ENCODE data around the gene DUS2. TPM values are rescaled to one million over a fixed set of nuclear protein-coding genes. Genes with fewer than 3 reads are reported as not detected.

Gene DUS2
- total and polyA plus RNA-seq, 2 of the 8 experiments (the other 6 are each of a cell fraction or from before 2014, with no cell fraction given) = 17.2 to 27.0 TPM

DNA sequence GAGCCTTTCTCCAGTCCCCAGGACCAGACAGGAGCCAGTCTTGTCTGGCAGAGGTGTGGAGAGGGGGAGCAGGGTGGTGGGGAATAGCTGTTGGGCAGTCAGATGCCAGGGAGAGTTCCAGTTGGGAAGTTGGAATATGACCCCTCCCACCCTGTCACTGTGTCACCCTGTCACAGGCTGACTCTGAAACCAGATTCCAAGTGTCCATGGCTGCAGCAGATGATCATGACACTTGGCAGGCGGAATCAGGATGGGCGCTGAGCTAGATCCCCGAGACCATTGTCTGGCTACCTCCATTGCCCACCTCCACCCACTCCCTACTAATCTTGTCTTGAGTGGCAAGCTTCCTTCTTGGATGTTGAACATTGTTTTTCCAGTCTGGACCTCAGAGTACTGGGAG lies 52.9 kb downstream of the DUS2 start (continued):
- no peak for TF ChIP-seq RNF2 (IDR thresholded peaks at IDR 0.05; ENCODE audit: borderline replicate concordance, low read depth, low read length, missing control alignments, poor library complexity, severe bottlenecking)
- TF ChIP-seq, protein P1, sequence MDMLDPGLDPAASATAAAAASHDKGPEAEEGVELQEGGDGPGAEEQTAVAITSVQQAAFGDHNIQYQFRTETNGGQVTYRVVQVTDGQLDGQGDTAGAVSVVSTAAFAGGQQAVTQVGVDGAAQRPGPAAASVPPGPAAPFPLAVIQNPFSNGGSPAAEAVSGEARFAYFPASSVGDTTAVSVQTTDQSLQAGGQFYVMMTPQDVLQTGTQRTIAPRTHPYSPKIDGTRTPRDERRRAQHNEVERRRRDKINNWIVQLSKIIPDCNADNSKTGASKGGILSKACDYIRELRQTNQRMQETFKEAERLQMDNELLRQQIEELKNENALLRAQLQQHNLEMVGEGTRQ (IDR thresholded peaks at IDR 0.05; ENCODE audit: low read length) = no peak
- no peak for TF ChIP-seq GTF2F1 (IDR thresholded peaks at IDR 0.05; ENCODE audit: borderline replicate concordance, low read depth, low read length)
- TF ChIP-seq GABPA (IDR thresholded peaks at IDR 0.05; ENCODE audit: borderline replicate concordance, insufficient read depth, low read length) = no peak
- no peak for TF ChIP-seq HDAC6 (IDR thresholded peaks at IDR 0.05; ENCODE audit: low read depth, low read length)
- no peak for TF ChIP-seq RBBP5 (IDR thresholded peaks at IDR 0.05; ENCODE audit: borderline replicate concordance, low read depth, low read length)
- no peak for TF ChIP-seq MAX (IDR thresholded peaks at IDR 0.05)

Data from H1 (cell line).